Bronchial epithelial cell (primary cell): ENCODE data around the gene USB1. TPM values are rescaled to one million over a fixed set of nuclear protein-coding genes. Genes with fewer than 3 reads are reported as not detected.

Experiments
- DNase-seq: peaks from one replicate; pipeline ENCODE4 v3.0.0-alpha.2; 2010; ENCODE audit warnings: low read depth
- FAIRE-seq: peaks from 2 replicates; lab custom pipeline; 2011; peaks lifted over from hg19 to GRCh38; lab: Jason Lieb, UNC
- H3K27me3 ChIP-seq: 2 replicates; pipeline ENCODE4 v1.5.1; 2011; ENCODE audit warnings: low read length; ENCODE audit not compliant: control insufficient read depth, insufficient read depth
- H3K36me3 ChIP-seq: 2 replicates; pipeline ENCODE4 v1.5.1; 2011; ENCODE audit warnings: low read length; ENCODE audit not compliant: control insufficient read depth, insufficient read depth
- H3K4me3 ChIP-seq: 2 replicates; pipeline ENCODE4 v1.5.1; 2011; ENCODE audit warnings: mild to moderate bottlenecking, low read depth, low read length, control low read depth
- total RNA-seq: library from RNA; depleted of rRNA; stranded (reverse); fragments of >200 nt; gene quantifications from 2 replicates; pipeline ENCODE4 v1.2.1, GENCODE V29; 2014
- TF ChIP-seq, protein P1 (sequence below): IDR thresholded peaks from 2 replicates; pipeline ENCODE4 v1.5.1; 2011; ENCODE audit warnings: mild to moderate bottlenecking, moderate library complexity, low read length, control low read depth, inconsistent platforms; ENCODE audit not compliant: insufficient read depth, severe bottlenecking

The USB1 gene
- total RNA-seq, 1 donor from 2014 or later = 29.5 TPM

- H3K27me3 ChIP-seq = no peaks in the 10 kb centered on the region
- DNase-seq = no peak
- H3K4me3 ChIP-seq = no peak overlapping the region
- TF ChIP-seq, protein P1, sequence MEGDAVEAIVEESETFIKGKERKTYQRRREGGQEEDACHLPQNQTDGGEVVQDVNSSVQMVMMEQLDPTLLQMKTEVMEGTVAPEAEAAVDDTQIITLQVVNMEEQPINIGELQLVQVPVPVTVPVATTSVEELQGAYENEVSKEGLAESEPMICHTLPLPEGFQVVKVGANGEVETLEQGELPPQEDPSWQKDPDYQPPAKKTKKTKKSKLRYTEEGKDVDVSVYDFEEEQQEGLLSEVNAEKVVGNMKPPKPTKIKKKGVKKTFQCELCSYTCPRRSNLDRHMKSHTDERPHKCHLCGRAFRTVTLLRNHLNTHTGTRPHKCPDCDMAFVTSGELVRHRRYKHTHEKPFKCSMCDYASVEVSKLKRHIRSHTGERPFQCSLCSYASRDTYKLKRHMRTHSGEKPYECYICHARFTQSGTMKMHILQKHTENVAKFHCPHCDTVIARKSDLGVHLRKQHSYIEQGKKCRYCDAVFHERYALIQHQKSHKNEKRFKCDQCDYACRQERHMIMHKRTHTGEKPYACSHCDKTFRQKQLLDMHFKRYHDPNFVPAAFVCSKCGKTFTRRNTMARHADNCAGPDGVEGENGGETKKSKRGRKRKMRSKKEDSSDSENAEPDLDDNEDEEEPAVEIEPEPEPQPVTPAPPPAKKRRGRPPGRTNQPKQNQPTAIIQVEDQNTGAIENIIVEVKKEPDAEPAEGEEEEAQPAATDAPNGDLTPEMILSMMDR = no peak
- FAIRE-seq = no peak
- H3K36me3 ChIP-seq = peaks cover 20% of the 10 kb centered on the region
Measured at GRCh38 chr16:58009856-58010416, 8.7 kb downstream of the USB1 start.

DNA sequence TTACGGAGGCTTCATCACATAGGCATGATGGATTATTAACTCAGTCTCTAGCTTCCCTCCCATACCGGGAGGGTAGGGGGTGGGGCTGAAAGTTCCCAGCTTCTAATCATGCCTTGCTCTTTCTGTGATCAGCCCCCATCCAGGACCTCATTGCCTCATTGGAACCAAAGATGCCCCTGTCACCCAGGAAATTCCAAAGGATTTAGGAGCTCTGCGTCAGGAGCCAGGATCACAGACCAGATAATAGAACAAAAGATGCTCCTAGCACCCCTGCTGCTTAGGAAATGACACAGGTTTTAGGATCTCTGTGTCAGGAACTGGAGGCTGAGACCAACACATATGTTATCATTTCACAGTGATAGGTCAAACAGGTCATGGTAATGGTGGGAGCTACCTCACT lies 9.7 kb downstream of the USB1 start:
- Histone ChIP-seq H3K36me3 (peaks cover 20% of the 10 kb centered on the region), H3K27me3 (no peaks in the 10 kb centered on the region), H3K4me3 (no peak overlapping the region)
- FAIRE-seq (no peak), DNase-seq (no peak)
- TF ChIP-seq, protein P1 = no peak

DNA sequence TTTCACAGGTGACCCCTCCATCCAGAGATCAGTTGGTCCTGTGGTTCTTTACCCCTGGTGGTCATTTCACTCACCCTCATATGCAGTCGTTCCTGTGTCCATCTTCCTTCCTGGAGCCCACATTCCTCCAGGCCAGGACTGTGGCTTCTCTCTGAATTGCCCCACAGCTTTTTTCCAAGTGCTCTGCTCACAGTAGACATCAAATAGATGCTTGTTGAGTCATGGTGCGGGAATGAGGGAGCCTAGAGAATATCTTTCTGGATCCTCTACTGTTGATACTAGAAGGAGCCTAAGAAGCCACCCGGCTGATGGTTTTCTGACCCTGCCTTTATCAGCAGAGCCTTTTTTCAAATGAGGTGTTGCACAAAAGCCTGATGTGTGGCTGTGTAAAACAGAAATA lies 10.4 kb downstream of the USB1 start:
- peak; percentile 77 for FAIRE-seq
- Histone ChIP-seq H3K4me3 (no peak overlapping the region), H3K27me3 (no peaks in the 10 kb centered on the region), H3K36me3 (peaks cover 20% of the 10 kb centered on the region)
- TF ChIP-seq, protein P1 = no peak
- DNase-seq = no peak

DNA sequence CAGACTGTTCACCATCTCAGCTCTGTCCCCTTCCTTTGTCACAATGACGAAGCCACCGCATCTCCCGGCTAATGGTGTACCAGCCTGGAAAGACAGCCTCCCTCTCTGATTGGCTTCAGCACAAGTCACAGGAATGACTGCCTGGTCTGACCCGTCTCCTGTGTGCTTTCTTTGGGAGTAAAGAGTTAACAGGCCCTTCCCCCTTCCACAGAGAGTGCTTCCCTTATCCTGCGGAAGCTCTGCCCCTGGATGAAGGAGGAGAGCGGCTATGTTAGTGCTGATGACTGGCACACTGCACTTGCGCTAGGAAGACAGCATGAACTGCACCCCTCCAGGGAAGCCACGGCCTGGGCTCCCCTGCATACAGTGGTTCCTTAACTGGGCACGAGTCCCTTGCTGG lies 11.3 kb downstream of the USB1 start:
- TF ChIP-seq, protein P1 = no peak
- no peak for DNase-seq
- Histone ChIP-seq H3K36me3 (peaks cover 22% of the 10 kb centered on the region), H3K4me3 (no peak overlapping the region), H3K27me3 (no peaks in the 10 kb centered on the region)
- FAIRE-seq = no peak

GRCh38 chr16:58013201-58013956 lies 12.2 kb downstream of the USB1 start:
- H3K36me3 ChIP-seq = peaks cover 22% of the 10 kb centered on the region
- TF ChIP-seq, protein P1 = no peak
- H3K4me3 ChIP-seq = no peak overlapping the region
- no peaks in the 10 kb centered on the region for H3K27me3 ChIP-seq
- no peak for FAIRE-seq
- no peak for DNase-seq
